HEK293 (cell line): ENCODE results near the gene PSORS1C2.

Experiments used
- CTCF ChIP-seq: fragments of 450-650 bp; formaldehyde crosslinking; IDR thresholded peaks from 2 replicates; pipeline ENCODE4 v1.5.1; 2016; ENCODE audit warnings: missing biosample characterization, missing genetic modification characterization
- ZNF37A ChIP-seq: fragments of 450-650 bp; IDR thresholded peaks from 2 replicates; pipeline ENCODE4 v1.5.1; 2018; ENCODE audit warnings: missing biosample characterization, missing genetic modification characterization
- ZNF596 ChIP-seq: fragments of 450-650 bp; IDR thresholded peaks from 2 replicates; pipeline ENCODE4 v1.5.0; 2018; ENCODE audit warnings: missing biosample characterization, mild to moderate bottlenecking, missing genetic modification characterization, moderate library complexity
- ZNF704 ChIP-seq: fragments of 450-650 bp; formaldehyde crosslinking; IDR thresholded peaks from 2 replicates; pipeline ENCODE4 v1.5.1; 2016; ENCODE audit warnings: missing biosample characterization, missing genetic modification characterization

- TF ChIP-seq CTCF (tag by site-specific recombination) (no peak), ZNF704 (tag by site-specific recombination) (no peak), ZNF596 (tag by site-specific recombination) (no peak), ZNF37A (tag by site-specific recombination) (no peak)
These were observed 24.4 kb downstream of the PSORS1C2 start, which contains the start of gene PSORS1C1 for GRCh38 chr6:31114541-31114878.
